ENCODE data around the gene ENPP6. TPM values are rescaled to one million over a fixed set of nuclear protein-coding genes. Genes with fewer than 3 reads are reported as not detected.

The ENPP6 gene
- polyA plus RNA-seq, 2 donors = 0.14 to 0.20 TPM

DNA sequence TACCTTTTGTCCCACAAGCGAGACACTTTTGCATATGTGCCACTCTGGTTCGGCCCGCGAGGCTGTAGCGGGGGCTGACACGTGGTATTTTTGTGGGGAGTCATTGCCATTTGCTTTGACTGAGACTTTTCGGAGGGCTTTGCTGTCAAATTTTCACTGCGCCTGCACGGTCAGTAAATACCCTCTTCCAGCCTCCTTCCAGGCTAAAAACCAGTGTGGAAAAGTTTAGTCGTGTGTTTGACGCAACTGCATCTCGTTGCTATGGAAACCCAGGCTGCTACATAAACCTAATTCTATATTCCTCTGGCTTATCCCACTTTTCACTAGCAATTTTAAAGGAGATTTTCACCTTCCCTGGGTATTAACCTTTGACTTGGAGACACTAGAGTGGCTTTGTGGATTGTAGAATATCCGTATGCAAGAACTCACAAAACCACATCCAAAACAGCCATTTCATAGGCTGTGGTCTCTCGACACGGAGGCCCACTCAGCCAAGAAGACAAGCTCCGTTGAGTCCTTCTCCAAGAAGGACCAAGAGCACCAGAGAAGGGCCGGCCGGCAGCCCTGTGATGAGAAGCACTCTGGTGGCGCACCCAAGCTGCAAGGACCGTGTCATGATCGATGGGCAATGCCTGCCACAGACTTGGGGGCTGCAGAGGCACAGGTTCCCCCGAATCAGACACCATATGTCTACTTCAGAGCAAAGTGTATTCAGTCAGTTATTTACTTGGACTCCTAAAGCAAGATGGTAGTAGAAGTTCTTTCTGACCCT is 38.4 kb upstream of the ENPP6 start:
- WGBS, 2 donors = 89 to 94% methylated on average over 22 of the region's 22 CpGs
- no peaks in the 10 kb centered on the region for H3K9me3 ChIP-seq (ENCODE audit: control insufficient read depth in 2 of 2, insufficient read depth in 1 of 2, low read depth in 1 of 2, low read length in 1 of 2)

DNA sequence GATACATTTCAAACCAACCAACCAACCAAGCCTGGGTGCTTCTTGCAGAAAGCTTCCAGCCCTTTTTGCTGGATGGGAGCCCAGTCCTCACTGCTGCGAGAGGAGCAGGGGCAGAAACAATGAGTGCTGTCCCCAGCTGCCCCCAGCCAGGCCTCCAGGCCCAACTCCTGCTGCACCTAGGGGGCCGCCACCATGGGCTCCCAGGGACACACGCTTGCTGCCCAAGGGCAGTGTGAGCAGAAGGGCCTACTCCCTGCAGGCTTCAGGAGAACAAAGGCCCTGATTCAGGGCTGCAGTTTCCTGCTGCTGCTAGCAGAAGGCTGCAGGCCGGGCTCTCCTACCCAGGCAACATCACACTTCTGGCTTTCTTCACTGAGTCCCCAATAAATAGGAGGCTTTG is 37.7 kb upstream of the ENPP6 start:
- 64 to 78% methylated on average over 4 of the region's 4 CpGs for WGBS, 2 donors
- Histone ChIP-seq H3K4me3 (ENCODE audit: low read depth in 1 of 2, low read length in 2 of 2) (no peak overlapping the region), H3K9me3 (ENCODE audit: control insufficient read depth in 2 of 2, insufficient read depth in 1 of 2, low read depth in 1 of 2, low read length in 1 of 2) (no peaks in the 10 kb centered on the region), H3K4me1 (ENCODE audit: control insufficient read depth in 2 of 2, insufficient read depth in 2 of 2, low read length in 1 of 2) (no peaks in the 10 kb centered on the region), H3K27ac (ENCODE audit: low read depth in 2 of 2, low read length in 1 of 2) (no peak overlapping the region), H3K27me3 (ENCODE audit: control insufficient read depth in 1 of 2, insufficient read depth in 2 of 2, low read length in 2 of 2) (no peaks in the 10 kb centered on the region), H3K36me3 (ENCODE audit: control insufficient read depth in 2 of 2, insufficient read depth in 2 of 2, low read length in 1 of 2) (no peaks in the 10 kb centered on the region)

More for the DNA sequence above, 38.4 kb upstream of the ENPP6 start:
- H3K4me1 ChIP-seq (ENCODE audit: control insufficient read depth in 2 of 2, insufficient read depth in 2 of 2, low read length in 1 of 2) = no peaks in the 10 kb centered on the region
- H3K27ac ChIP-seq (ENCODE audit: low read depth in 2 of 2, low read length in 1 of 2) = no peak overlapping the region
- H3K4me3 ChIP-seq (ENCODE audit: low read depth in 1 of 2, low read length in 2 of 2) = no peak overlapping the region
- H3K27me3 ChIP-seq (ENCODE audit: control insufficient read depth in 1 of 2, insufficient read depth in 2 of 2, low read length in 2 of 2) = no peaks in the 10 kb centered on the region
- no peaks in the 10 kb centered on the region for H3K36me3 ChIP-seq (ENCODE audit: control insufficient read depth in 2 of 2, insufficient read depth in 2 of 2, low read length in 1 of 2)

DNA sequence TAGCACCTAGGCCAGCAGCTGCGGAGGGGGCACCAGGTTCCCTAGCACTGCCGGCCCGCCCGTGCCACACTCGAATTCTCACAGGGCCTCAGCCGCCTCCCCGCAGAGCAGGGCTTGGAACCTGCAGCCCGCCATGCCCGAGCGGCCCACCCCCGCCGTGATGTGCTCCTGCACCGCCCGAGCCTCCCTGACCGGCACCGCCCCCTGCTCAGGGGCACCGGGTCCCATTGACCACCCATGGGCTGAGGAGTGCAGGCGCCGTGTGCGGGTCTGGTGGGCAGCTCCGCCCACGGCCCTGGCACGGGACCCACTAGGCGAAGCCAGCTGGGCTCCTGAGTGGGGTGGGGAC is 35.4 kb upstream of the ENPP6 start:
- 95 to 97% methylated on average over 23 to 24 of the region's 24 CpGs for WGBS, 2 donors
- Histone ChIP-seq H3K27me3 (ENCODE audit: control insufficient read depth in 1 of 2, insufficient read depth in 2 of 2, low read length in 2 of 2) (no peaks in the 10 kb centered on the region), H3K9me3 (ENCODE audit: control insufficient read depth in 2 of 2, insufficient read depth in 1 of 2, low read depth in 1 of 2, low read length in 1 of 2) (no peaks in the 10 kb centered on the region), H3K4me3 (ENCODE audit: low read depth in 1 of 2, low read length in 2 of 2) (no peak overlapping the region), H3K4me1 (ENCODE audit: control insufficient read depth in 2 of 2, insufficient read depth in 2 of 2, low read length in 1 of 2) (no peaks in the 10 kb centered on the region), H3K36me3 (ENCODE audit: control insufficient read depth in 2 of 2, insufficient read depth in 2 of 2, low read length in 1 of 2) (no peaks in the 10 kb centered on the region), H3K27ac (ENCODE audit: low read depth in 2 of 2, low read length in 1 of 2) (no peak overlapping the region)

DNA sequence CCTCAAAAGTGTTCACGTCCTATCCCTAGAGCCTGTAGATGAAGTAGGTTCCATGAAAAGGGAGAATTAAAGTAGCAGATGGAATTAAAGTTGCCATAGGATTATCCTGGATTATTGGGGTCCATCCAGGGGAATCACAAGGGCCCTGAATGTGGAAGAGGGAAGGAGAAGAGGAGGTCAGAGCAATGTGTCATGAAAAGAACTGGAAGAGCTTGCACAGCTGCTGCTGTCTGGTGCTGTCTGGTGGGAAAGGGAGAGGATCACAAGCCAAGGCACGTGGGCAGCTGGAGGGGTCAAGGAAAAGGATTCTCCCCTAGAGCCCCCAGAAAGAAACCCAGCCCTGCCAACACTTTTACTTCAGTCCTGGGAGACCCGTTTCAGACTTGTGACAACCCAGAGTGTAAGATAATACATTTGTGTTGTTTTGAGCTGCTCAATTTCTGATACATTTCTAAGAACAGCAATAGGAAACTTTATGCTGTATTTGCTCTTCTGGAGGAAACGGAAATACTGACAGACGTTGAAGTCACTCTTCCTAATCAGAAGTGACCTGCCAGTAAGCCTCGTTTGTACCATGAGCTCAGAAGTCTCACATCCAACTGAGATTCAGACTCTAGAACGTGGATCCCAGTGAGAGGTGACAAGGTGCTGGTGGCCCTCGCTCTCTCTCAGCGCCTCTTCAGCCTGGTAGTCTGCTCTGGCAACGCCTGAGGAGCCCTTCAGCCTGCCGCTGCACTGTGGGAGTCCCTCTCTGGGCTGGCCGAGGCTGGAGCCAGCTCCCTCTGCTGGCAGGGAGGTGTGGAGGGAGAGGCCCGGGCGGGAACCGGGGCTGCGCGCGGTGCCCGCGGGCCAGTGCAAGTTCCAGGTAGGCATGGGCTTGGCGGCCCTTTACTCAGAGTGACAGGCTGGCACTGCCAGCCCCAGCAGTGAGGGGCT is 34.7 kb upstream of the ENPP6 start:
- Histone ChIP-seq H3K4me3 (ENCODE audit: low read depth in 1 of 2, low read length in 2 of 2) (no peak overlapping the region), H3K27ac (ENCODE audit: low read depth in 2 of 2, low read length in 1 of 2) (no peak overlapping the region), H3K4me1 (ENCODE audit: control insufficient read depth in 2 of 2, insufficient read depth in 2 of 2, low read length in 1 of 2) (no peaks in the 10 kb centered on the region), H3K9me3 (ENCODE audit: control insufficient read depth in 2 of 2, insufficient read depth in 1 of 2, low read depth in 1 of 2, low read length in 1 of 2) (no peaks in the 10 kb centered on the region), H3K36me3 (ENCODE audit: control insufficient read depth in 2 of 2, insufficient read depth in 2 of 2, low read length in 1 of 2) (no peaks in the 10 kb centered on the region), H3K27me3 (ENCODE audit: control insufficient read depth in 1 of 2, insufficient read depth in 2 of 2, low read length in 2 of 2) (no peaks in the 10 kb centered on the region)
- WGBS, 2 donors = 88 to 90% methylated on average over 21 of the region's 21 CpGs

DNA sequence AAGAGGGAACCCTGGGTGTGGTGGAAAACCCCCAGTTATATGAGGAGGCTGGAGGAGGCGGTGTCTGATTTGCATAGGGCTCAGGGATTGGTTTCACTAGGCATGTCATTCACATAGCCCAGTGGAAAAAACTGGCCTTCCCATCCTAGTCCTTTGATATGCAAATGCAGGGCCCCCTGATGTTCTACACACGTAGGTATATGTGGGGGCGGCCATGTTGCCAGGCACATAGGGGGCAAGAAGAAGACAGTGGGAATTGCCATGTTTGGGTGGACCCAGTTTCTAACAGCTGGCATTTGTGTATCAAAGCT is 34.0 kb upstream of the ENPP6 start:
- H3K9me3 ChIP-seq (ENCODE audit: control insufficient read depth in 2 of 2, insufficient read depth in 1 of 2, low read depth in 1 of 2, low read length in 1 of 2) = no peaks in the 10 kb centered on the region
- H3K27me3 ChIP-seq (ENCODE audit: control insufficient read depth in 1 of 2, insufficient read depth in 2 of 2, low read length in 2 of 2) = no peaks in the 10 kb centered on the region
- no peak overlapping the region for H3K4me3 ChIP-seq (ENCODE audit: low read depth in 1 of 2, low read length in 2 of 2)
- no peaks in the 10 kb centered on the region for H3K4me1 ChIP-seq (ENCODE audit: control insufficient read depth in 2 of 2, insufficient read depth in 2 of 2, low read length in 1 of 2)
- no peaks in the 10 kb centered on the region for H3K36me3 ChIP-seq (ENCODE audit: control insufficient read depth in 2 of 2, insufficient read depth in 2 of 2, low read length in 1 of 2)
- H3K27ac ChIP-seq (ENCODE audit: low read depth in 2 of 2, low read length in 1 of 2) = no peak overlapping the region
- 57 to 75% methylated on average over 3 of the region's 3 CpGs for WGBS, 2 donors

DNA sequence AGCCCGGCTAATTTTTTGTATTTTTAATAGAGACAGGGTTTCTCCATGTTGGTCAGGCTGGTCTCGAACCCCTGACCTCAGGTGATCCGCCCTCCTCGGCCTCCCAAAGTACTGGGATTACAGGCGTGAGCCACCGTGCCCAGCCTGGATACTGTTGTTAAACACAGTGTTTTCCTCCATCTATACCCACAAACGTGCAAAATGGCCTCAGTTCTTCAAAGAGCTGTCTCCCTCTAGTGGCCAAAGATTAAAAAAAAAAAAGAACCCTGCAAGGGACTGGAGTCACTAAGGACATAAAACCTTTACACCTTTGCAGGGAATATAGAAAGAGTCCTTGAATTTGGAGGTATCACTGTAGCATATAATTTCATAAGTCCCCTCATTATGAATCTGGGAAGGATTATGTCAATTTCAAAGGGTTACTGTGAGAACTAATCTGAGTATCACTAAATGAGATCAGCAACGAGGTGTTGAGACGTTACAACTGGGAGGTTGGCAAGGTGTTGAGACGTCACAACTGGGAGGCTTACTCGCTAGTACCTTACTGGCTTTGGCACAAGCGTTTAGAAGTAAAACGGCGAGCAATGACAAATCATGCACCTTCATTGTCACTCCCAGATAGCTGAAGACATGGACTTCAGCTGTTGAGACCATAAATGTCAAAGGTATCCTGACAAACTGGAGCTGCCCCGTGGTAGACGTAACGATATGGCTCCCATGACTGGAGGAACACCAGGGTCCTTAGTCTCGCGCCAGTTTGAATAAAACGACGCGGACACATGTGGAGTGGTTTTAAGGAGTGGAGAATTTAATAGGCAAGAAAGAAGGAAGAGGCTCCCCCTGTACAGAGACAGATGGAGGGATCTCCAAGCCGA is 33.4 kb upstream of the ENPP6 start:
- H3K27ac ChIP-seq (ENCODE audit: low read depth in 2 of 2, low read length in 1 of 2) = no peak overlapping the region
- no peaks in the 10 kb centered on the region for H3K9me3 ChIP-seq (ENCODE audit: control insufficient read depth in 2 of 2, insufficient read depth in 1 of 2, low read depth in 1 of 2, low read length in 1 of 2)
- H3K27me3 ChIP-seq (ENCODE audit: control insufficient read depth in 1 of 2, insufficient read depth in 2 of 2, low read length in 2 of 2) = no peaks in the 10 kb centered on the region
- H3K4me3 ChIP-seq (ENCODE audit: low read depth in 1 of 2, low read length in 2 of 2) = no peak overlapping the region
- H3K36me3 ChIP-seq (ENCODE audit: control insufficient read depth in 2 of 2, insufficient read depth in 2 of 2, low read length in 1 of 2) = no peaks in the 10 kb centered on the region
- WGBS, 2 donors = 68% methylated on average over 23 of the region's 23 CpGs
- H3K4me1 ChIP-seq (ENCODE audit: control insufficient read depth in 2 of 2, insufficient read depth in 2 of 2, low read length in 1 of 2) = no peaks in the 10 kb centered on the region

DNA sequence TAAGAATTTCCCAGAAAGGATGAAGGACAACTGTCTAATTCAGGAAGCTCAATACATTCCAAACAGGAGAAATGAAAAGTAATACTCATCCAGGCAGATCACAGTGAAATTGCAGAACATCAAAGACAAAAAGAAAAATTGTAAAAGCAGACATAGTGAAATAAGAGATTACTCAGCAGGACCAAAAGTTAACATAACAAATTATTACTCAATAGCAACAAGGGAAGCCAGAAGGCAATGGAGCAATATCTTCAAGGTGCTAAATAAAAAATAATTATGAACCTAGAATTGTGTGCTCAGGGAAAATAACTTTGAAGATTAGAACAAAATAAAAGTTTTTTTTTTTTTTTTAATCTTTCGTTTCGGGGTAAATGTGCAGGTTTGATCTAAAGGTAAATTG is 30.5 kb upstream of the ENPP6 start:
- WGBS, 2 donors = 92% methylated on average over 2 of the region's 2 CpGs
- Histone ChIP-seq H3K36me3 (ENCODE audit: control insufficient read depth in 2 of 2, insufficient read depth in 2 of 2, low read length in 1 of 2) (no peaks in the 10 kb centered on the region), H3K4me3 (ENCODE audit: low read depth in 1 of 2, low read length in 2 of 2) (no peak overlapping the region)

DNA sequence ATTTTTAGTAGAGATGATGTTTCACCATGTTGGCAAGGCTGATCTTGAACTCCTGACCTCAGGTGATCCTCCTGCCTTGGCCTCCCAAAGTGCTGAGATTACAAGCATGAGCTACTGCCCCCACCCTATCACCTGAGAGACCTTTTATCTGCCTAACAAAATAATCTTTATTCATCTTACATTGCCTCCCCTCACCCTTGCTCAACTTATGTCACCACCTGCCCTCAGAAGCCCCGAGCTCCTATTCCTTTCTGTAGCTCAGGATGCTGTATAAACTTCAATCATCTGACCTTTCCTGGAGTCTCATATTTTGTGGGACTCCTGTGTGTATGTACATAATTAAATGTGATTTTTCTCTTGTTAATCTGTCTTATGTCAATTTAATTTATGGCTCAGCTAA is 29.7 kb upstream of the ENPP6 start:
- H3K27me3 ChIP-seq (ENCODE audit: control insufficient read depth in 1 of 2, insufficient read depth in 2 of 2, low read length in 2 of 2) = no peaks in the 10 kb centered on the region
- no peak overlapping the region for H3K27ac ChIP-seq (ENCODE audit: low read depth in 2 of 2, low read length in 1 of 2)
- no peaks in the 10 kb centered on the region for H3K4me1 ChIP-seq (ENCODE audit: control insufficient read depth in 2 of 2, insufficient read depth in 2 of 2, low read length in 1 of 2)
- no peaks in the 10 kb centered on the region for H3K36me3 ChIP-seq (ENCODE audit: control insufficient read depth in 2 of 2, insufficient read depth in 2 of 2, low read length in 1 of 2)
- H3K4me3 ChIP-seq (ENCODE audit: low read depth in 1 of 2, low read length in 2 of 2) = no peak overlapping the region
- no peaks in the 10 kb centered on the region for H3K9me3 ChIP-seq (ENCODE audit: control insufficient read depth in 2 of 2, insufficient read depth in 1 of 2, low read depth in 1 of 2, low read length in 1 of 2)
- WGBS, 2 donors = 87 to 91% methylated on average over 1 of the region's 1 CpG

More for the DNA sequence above, 30.5 kb upstream of the ENPP6 start:
- H3K9me3 ChIP-seq (ENCODE audit: control insufficient read depth in 2 of 2, insufficient read depth in 1 of 2, low read depth in 1 of 2, low read length in 1 of 2) = no peaks in the 10 kb centered on the region
- no peaks in the 10 kb centered on the region for H3K27me3 ChIP-seq (ENCODE audit: control insufficient read depth in 1 of 2, insufficient read depth in 2 of 2, low read length in 2 of 2)
- H3K4me1 ChIP-seq (ENCODE audit: control insufficient read depth in 2 of 2, insufficient read depth in 2 of 2, low read length in 1 of 2) = no peaks in the 10 kb centered on the region
- no peak overlapping the region for H3K27ac ChIP-seq (ENCODE audit: low read depth in 2 of 2, low read length in 1 of 2)

DNA sequence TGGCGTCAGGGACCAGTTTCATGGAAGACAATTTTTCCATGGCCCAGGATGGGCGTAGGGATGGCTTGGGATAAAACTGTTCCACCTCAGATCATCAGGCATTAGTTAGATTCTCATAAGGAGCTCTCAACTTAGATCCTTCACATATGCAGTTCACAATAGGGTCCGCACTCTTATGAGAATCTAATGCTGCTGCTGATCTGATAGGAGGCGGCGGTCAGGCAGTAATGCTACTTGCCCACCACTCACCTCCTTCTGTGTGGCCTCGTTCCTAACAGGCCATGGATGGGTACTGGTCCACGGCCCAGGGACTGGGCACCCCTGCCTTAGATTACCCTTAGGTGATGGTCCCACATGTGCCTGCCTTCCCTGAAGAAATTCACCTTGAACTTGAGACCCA is 28.8 kb upstream of the ENPP6 start:
- Histone ChIP-seq H3K9me3 (ENCODE audit: control insufficient read depth in 2 of 2, insufficient read depth in 1 of 2, low read depth in 1 of 2, low read length in 1 of 2) (no peaks in the 10 kb centered on the region), H3K27me3 (ENCODE audit: control insufficient read depth in 1 of 2, insufficient read depth in 2 of 2, low read length in 2 of 2) (no peaks in the 10 kb centered on the region), H3K4me3 (ENCODE audit: low read depth in 1 of 2, low read length in 2 of 2) (no peak overlapping the region), H3K4me1 (ENCODE audit: control insufficient read depth in 2 of 2, insufficient read depth in 2 of 2, low read length in 1 of 2) (no peaks in the 10 kb centered on the region), H3K27ac (ENCODE audit: low read depth in 2 of 2, low read length in 1 of 2) (no peak overlapping the region), H3K36me3 (ENCODE audit: control insufficient read depth in 2 of 2, insufficient read depth in 2 of 2, low read length in 1 of 2) (no peaks in the 10 kb centered on the region)
- 89 to 94% methylated on average over 7 of the region's 7 CpGs for WGBS, 2 donors

All from esophagus (tissue), 2 donors.